Transverse colon (tissue), 4 donors: ENCODE measurements around the gene ZBTB32. TPM values are rescaled to one million over a fixed set of nuclear protein-coding genes. Genes with fewer than 3 reads are reported as not detected.

ENCODE experiments used
- DNase-seq: peaks from one replicate; pipeline ENCODE4 v3.0.0-alpha.2; 2019
- H3K27ac ChIP-seq, 4 donors: fragments of 200-600 bp; sonication (generic); 2 replicates each; pipeline ENCODE4 v1.5.1; 2016 to 2018; ENCODE audit warnings: inconsistent platforms in 4 of 4
- H3K27me3 ChIP-seq: fragments of 200-600 bp; sonication (generic); 2 replicates; pipeline ENCODE4 v1.5.1; 2017; ENCODE audit warnings: inconsistent platforms
- H3K36me3 ChIP-seq, 4 donors: fragments of 200-600 bp; sonication (generic); 2 replicates each; pipeline ENCODE4 v1.5.1; 2017 to 2019; ENCODE audit warnings: inconsistent platforms in 4 of 4
- H3K4me1 ChIP-seq, 4 donors: fragments of 200-600 bp; sonication (generic); 2 replicates each; pipeline ENCODE4 v1.5.1; 2017 to 2020; ENCODE audit warnings: inconsistent platforms in 4 of 4
- H3K4me3 ChIP-seq, 4 donors: fragments of 200-600 bp; sonication (generic); 1 replicate in 1 of 4; 2 replicates in 3 of 4; pipeline versions ENCODE4 v1.5.1 to v1.6.1; 2017 to 2019; ENCODE audit warnings: inconsistent platforms in 4 of 4
- H3K9me3 ChIP-seq, 2 donors: fragments of 200-600 bp; sonication (generic); 2 replicates each; pipeline ENCODE4 v1.5.1; 2017 to 2019; ENCODE audit warnings: inconsistent platforms in 2 of 2
- CTCF ChIP-seq, 5 experiments: fragments of 200-600 bp in 3 of 5; fragments of 450-650 bp in 2 of 5; sonication (generic) in 3 of 5; IDR thresholded peaks; 1 replicate in 2 of 5; 2 replicates in 3 of 5; pipeline ENCODE4 v1.5.1; 2016 to 2017; ENCODE audit warnings: antibody characterized with exemption in 5 of 5, inconsistent platforms in 3 of 5, mild to moderate bottlenecking in 2 of 5, moderate library complexity in 1 of 5
- EP300 ChIP-seq: sonication (generic); formaldehyde crosslinking; IDR thresholded peaks from one replicate; pipeline ENCODE4 v1.6.1; 2017; ENCODE audit warnings: antibody characterized with exemption, low read depth
- POLR2A ChIP-seq: fragments of 450-650 bp; IDR thresholded peaks from one replicate; pipeline ENCODE4 v1.6.1; 2016; ENCODE audit warnings: antibody characterized with exemption, mild to moderate bottlenecking, moderate library complexity
- POLR2AphosphoS5 ChIP-seq, 3 donors: sonication (generic); formaldehyde crosslinking; IDR thresholded peaks; one replicate each; pipeline ENCODE4 v1.6.1; 2016; ENCODE audit warnings: antibody characterized with exemption in 3 of 3
- WGBS, 2 donors: methylation state at CpG; one replicate each; pipeline ENCODE4 v1.1.5; 2018; ENCODE audit warnings: low coverage in 1 of 2; 5-methylcytosine and 5-hydroxymethylcytosine counted together
- in situ Hi-C, 4 donors: fragments of 200-750 bp; cut with MboI; loops; one replicate each; pipeline versions ENCODE4 v1.15.0 to v1.15.1; 2017; ENCODE audit warnings: low sequenced_read_pairs in 3 of 4, low pct_ligation_motif_present in 1 of 4, low pct_unique_long_range_greater_than_20kb in 1 of 4
- intact Hi-C: fragments of 100-400 bp; cut with DNase I; formaldehyde crosslinking; loops from one replicate; pipeline ENCODE4 v1.15.1; 2023; ENCODE audit warnings: low total_unique reads
- total RNA-seq, 4 donors: library from RNA; depleted of rRNA; stranded (reverse); fragments of >200 nt; gene quantifications; one replicate each; pipeline ENCODE4 v1.1.0, GENCODE V29; 2016

Gene ZBTB32
- total RNA-seq, 4 donors from 2014 or later: not detected

GRCh38 chr19:35665604-35666003, 38.8 kb upstream of the ZBTB32 start:
- in situ Hi-C loops: no loop called here

GRCh38 chr19:35666251-35666913, 38.0 kb upstream of the ZBTB32 start, which contains the start of gene UPK1A:
Gene UPK1A (plus strand): TSS chr19:35666517. CDS start chr19:35666813, 296 bp downstream.
- no peaks in the 10 kb centered on the region for H3K9me3 ChIP-seq
- no peak for DNase-seq
- H3K4me3 ChIP-seq: no peak within 1 kb of the TSS
- WGBS, 2 donors: 62% methylated on average over 16 of the region's 16 CpGs; no CpG with 5 or more reads in 1 of the 2 donors
- H3K27me3 ChIP-seq: no peaks in the 10 kb centered on the region
- H3K4me1 ChIP-seq: peaks cover 0 to 6% (median 0%) of the 10 kb centered on the region in 4 donors
- peaks cover 0 to 22% (median 6%) of the 10 kb centered on the region in 4 donors for H3K36me3 ChIP-seq
- no peak for TF ChIP-seq POLR2A
- no peak for TF ChIP-seq CTCF (IDR thresholded peaks at IDR 0.05)
- no peak for TF ChIP-seq POLR2AphosphoS5 (IDR thresholded peaks at IDR 0.05)
- intact Hi-C loops: no loop called here
- H3K27ac ChIP-seq: no peak within 1 kb of the TSS
- in situ Hi-C loops: no loop called here

More at GRCh38 chr19:35665604-35666003, 38.8 kb upstream of the ZBTB32 start:
- Histone ChIP-seq H3K4me1 (peaks cover 0 to 6% (median 0%) of the 10 kb centered on the region in 4 donors), H3K27ac (no peak overlapping the region), H3K36me3 (peaks cover 0 to 29% (median 9%) of the 10 kb centered on the region in 4 donors), H3K9me3 (no peaks in the 10 kb centered on the region), H3K4me3 (no peak overlapping the region), H3K27me3 (no peaks in the 10 kb centered on the region)
- intact Hi-C loops: no loop called here
- WGBS, 2 donors: 80 to 84% methylated on average over 1 to 6 of the region's 7 CpGs
- no peak for TF ChIP-seq POLR2A
- TF ChIP-seq EP300: no peak
- no peak for TF ChIP-seq POLR2AphosphoS5 (IDR thresholded peaks at IDR 0.05)
- TF ChIP-seq CTCF (IDR thresholded peaks at IDR 0.05): no peak
- no peak for DNase-seq

GRCh38 chr19:35669566-35669965, 34.8 kb upstream of the ZBTB32 start:
- in situ Hi-C loops: no loop called here
- Histone ChIP-seq H3K27ac (no peak overlapping the region), H3K9me3 (no peaks in the 10 kb centered on the region), H3K36me3 (no peaks in the 10 kb centered on the region), H3K27me3 (peaks cover 32% of the 10 kb centered on the region), H3K4me3 (no peak overlapping the region), H3K4me1 (peaks cover 0 to 9% (median 4%) of the 10 kb centered on the region in 4 donors)
- WGBS, 2 donors: 60 to 76% methylated on average over 3 to 6 of the region's 6 CpGs
- intact Hi-C loops: no loop called here
- no peak for DNase-seq
- TF ChIP-seq EP300 (no peak), POLR2A (no peak), POLR2AphosphoS5 (IDR thresholded peaks at IDR 0.05) (no peak)

GRCh38 chr19:35669974-35670373, 34.4 kb upstream of the ZBTB32 start:
- 25 to 46% methylated on average over 4 of the region's 4 CpGs for WGBS, 2 donors
- Histone ChIP-seq H3K4me3 (no peak overlapping the region), H3K27ac (no peak overlapping the region), H3K9me3 (no peaks in the 10 kb centered on the region), H3K4me1 (peaks cover 0 to 9% (median 4%) of the 10 kb centered on the region in 4 donors), H3K36me3 (no peaks in the 10 kb centered on the region), H3K27me3 (peaks cover 33% of the 10 kb centered on the region)
- TF ChIP-seq POLR2A (no peak), CTCF (IDR thresholded peaks at IDR 0.05) (no peak), EP300 (no peak), POLR2AphosphoS5 (IDR thresholded peaks at IDR 0.05) (no peak)
- in situ Hi-C loops (no loop called here), intact Hi-C loops (no loop called here)
- no peak for DNase-seq
